ENCODE measurements around the gene MRPL17.

- no peak for TF ChIP-seq CTCF (IDR thresholded peaks at IDR 0.05; ENCODE audit: low read depth, low read length, missing input control)
- TF ChIP-seq RXRA (IDR thresholded peaks at IDR 0.05): no peak
- TF ChIP-seq TAF1 (conservative IDR thresholded peaks at IDR 0.05): no peak
- TF ChIP-seq REST (IDR thresholded peaks at IDR 0.05): peak; percentile 89
- no peak for TF ChIP-seq SP1 (IDR thresholded peaks at IDR 0.05)
- no peak for TF ChIP-seq JUND (IDR thresholded peaks at IDR 0.05)
These were observed 48.6 kb downstream of the MRPL17 start for GRCh38 chr11:6634534-6634933.

Measured in liver (tissue), 3 donors.